ENCODE measurements around the gene PLEKHA6. TPM values are rescaled to one million over a fixed set of nuclear protein-coding genes. Genes with fewer than 3 reads are reported as not detected.

PLEKHA6 gene
- total and polyA plus RNA-seq, 2 of the 8 experiments (the other 6 are each of a cell fraction or from before 2014, with no cell fraction given): 4.8 to 20.2 TPM

DNA sequence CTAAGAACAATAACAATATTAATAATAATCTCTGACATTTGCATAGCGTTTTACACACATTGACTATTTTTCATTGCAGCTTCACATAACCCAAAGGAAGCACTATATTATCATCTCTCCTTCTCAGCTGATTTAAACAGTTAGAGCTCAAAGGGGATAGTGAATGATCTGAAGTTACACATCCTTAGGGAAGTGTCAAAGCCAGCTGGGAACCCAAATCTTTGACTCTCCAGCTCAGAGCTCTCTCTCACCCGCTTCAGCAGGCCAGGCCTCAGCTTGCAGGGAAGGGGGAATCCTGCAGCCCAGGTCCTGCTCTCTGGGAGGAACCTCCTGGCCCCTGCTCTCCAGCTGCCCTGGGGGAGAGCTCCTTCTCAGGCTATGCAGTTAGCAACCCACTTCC lies 26.3 kb downstream of the PLEKHA6 start (continued):
- TF ChIP-seq GABPA (IDR thresholded peaks at IDR 0.05; ENCODE audit: borderline replicate concordance, insufficient read depth, low read length) (no peak), KDM1A (IDR thresholded peaks at IDR 0.05; ENCODE audit: borderline replicate concordance, low read length) (no peak), ASH2L (IDR thresholded peaks at IDR 0.05; ENCODE audit: low read length) (no peak), TAF1 (IDR thresholded peaks at IDR 0.05; ENCODE audit: low read depth, low read length) (no peak), SUZ12 (IDR thresholded peaks at IDR 0.05; ENCODE audit: low read length) (no peak), HDAC2 (IDR thresholded peaks at IDR 0.05; ENCODE audit: borderline replicate concordance in 1 of 2, low read depth in 2 of 2, low read length in 2 of 2) (no peak), TCF12 (IDR thresholded peaks at IDR 0.05; ENCODE audit: low read depth, low read length) (no peak)
- TF ChIP-seq, protein P1, sequence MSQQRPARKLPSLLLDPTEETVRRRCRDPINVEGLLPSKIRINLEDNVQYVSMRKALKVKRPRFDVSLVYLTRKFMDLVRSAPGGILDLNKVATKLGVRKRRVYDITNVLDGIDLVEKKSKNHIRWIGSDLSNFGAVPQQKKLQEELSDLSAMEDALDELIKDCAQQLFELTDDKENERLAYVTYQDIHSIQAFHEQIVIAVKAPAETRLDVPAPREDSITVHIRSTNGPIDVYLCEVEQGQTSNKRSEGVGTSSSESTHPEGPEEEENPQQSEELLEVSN (IDR thresholded peaks at IDR 0.05): no peak
